ENCODE measurements around the gene TPST1.

DNA sequence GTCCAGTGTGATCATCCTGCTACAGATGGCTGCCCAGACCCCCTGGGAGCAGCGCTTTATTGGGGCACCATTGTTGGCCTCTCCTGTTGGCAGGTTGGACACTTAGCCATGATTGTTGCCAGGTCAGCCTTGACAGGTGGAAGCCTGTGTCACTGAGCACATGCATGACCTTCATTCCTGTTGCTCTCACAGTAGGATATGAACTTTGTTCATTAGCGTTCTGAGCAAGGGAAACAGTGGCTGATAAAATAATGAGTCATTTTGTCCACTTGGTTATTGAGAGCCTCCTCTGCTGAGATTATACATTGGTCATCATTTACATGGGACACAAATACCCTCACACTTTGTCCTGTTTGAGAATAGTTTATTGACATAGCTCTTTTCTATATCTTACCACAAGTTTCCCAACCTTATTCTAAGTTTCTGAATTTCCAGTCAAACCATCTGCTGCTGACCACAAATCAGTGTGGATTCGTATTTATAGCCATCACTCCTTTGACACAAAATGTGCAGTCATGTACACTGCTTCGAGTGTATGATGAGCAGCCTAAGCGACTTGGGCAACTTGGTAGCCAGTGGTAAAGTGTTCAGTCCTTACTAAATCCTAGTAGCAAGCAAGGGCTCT, 102.6 kb downstream of the TPST1 start:
- TF ChIP-seq ZFX (CRISPR knock-in tag; IDR thresholded peaks at IDR 0.05) (no peak), ZBTB7A (IDR thresholded peaks at IDR 0.05; ENCODE audit: borderline replicate concordance, control insufficient read depth, low read depth, low read length) (no peak), SP1 (CRISPR knock-in tag; IDR thresholded peaks at IDR 0.05) (no peak), FOXM1 (IDR thresholded peaks at IDR 0.05; ENCODE audit: low read depth) (no peak), FOXM1 (CRISPR knock-in tag; IDR thresholded peaks at IDR 0.05; ENCODE audit: low read depth) (no peak), NFIC (IDR thresholded peaks at IDR 0.05) (no peak), KLF6 (CRISPR knock-in tag; IDR thresholded peaks at IDR 0.05; ENCODE audit: borderline replicate concordance) (no peak), HOXB6 (CRISPR knock-in tag; IDR thresholded peaks at IDR 0.05; ENCODE audit: borderline replicate concordance) (no peak)

Measured in K562 (cell line).